Spleen (tissue), 11 donors: ENCODE measurements around the gene FOXE3. TPM values are rescaled to one million over a fixed set of nuclear protein-coding genes. Genes with fewer than 3 reads are reported as not detected.

Experiments used
- DNase-seq: peaks from one replicate; pipeline ENCODE4 v3.0.0-alpha.2; 2020
- H3K27ac ChIP-seq, 8 donors: fragments of 200-600 bp; sonication (generic) in 7 of 8; 1 replicate in 4 of 8; 2 replicates in 4 of 8; pipeline versions ENCODE4 v1.5.0 to v1.8.0; 2016 to 2021; ENCODE audit warnings: inconsistent platforms in 4 of 8, mild to moderate bottlenecking in 4 of 8, moderate library complexity in 1 of 8
- H3K27me3 ChIP-seq, 7 donors: fragments of 200-600 bp; sonication (generic) in 6 of 7; replicated peaks in 1 of 7; 1 replicate in 4 of 7; 2 replicates in 3 of 7; pipeline versions ENCODE4 v1.5.0 to v1.8.0; 2016 to 2021; ENCODE audit warnings: inconsistent platforms in 3 of 7, mild to moderate bottlenecking in 1 of 7
- H3K36me3 ChIP-seq, 6 donors: fragments of 200-600 bp; sonication (generic) in 5 of 6; 1 replicate in 4 of 6; 2 replicates in 2 of 6; pipeline versions ENCODE4 v1.5.0 to v1.8.0; 2016 to 2021; ENCODE audit warnings: inconsistent platforms in 2 of 6
- H3K4me1 ChIP-seq, 6 donors: fragments of 200-600 bp; sonication (generic) in 5 of 6; 1 replicate in 3 of 6; 2 replicates in 3 of 6; pipeline versions ENCODE4 v1.5.0 to v1.8.0; 2016 to 2021; ENCODE audit warnings: inconsistent platforms in 3 of 6
- H3K4me3 ChIP-seq, 8 donors: fragments of 200-600 bp; sonication (generic) in 7 of 8; 1 replicate in 4 of 8; 2 replicates in 4 of 8; pipeline versions ENCODE4 v1.5.0 to v1.8.0; 2016 to 2021; ENCODE audit warnings: inconsistent platforms in 4 of 8, mild to moderate bottlenecking in 4 of 8, moderate library complexity in 2 of 8
- H3K9me3 ChIP-seq, 8 donors: fragments of 200-600 bp; sonication (generic) in 7 of 8; 1 replicate in 4 of 8; 2 replicates in 4 of 8; pipeline versions ENCODE4 v1.5.0 to v1.8.0; 2016 to 2021; ENCODE audit warnings: inconsistent platforms in 4 of 8
- POLR2A ChIP-seq, 3 donors: fragments of 450-650 bp; IDR thresholded peaks; one replicate each; pipeline ENCODE4 v1.5.1; 2017; ENCODE audit warnings: antibody characterized with exemption in 3 of 3, mild to moderate bottlenecking in 1 of 3
- POLR2AphosphoS5 ChIP-seq, 3 donors: sonication (generic); formaldehyde crosslinking; IDR thresholded peaks; one replicate each; pipeline ENCODE4 v1.5.1; 2017; ENCODE audit warnings: antibody characterized with exemption in 3 of 3
- WGBS, 5 donors: extraction: QIAGEN DNeasy Blood & Tissue Kit in 3 of 5; methylation state at CpG; one replicate each; pipeline versions ENCODE4 v1.1.5 to v1.1.7; 2013 to 2018; 5-methylcytosine and 5-hydroxymethylcytosine counted together
- intact Hi-C: fragments of 100-400 bp; cut with DNase I; formaldehyde crosslinking; loops from one replicate; pipeline ENCODE4 v1.15.0; 2023; ENCODE audit warnings: low total_unique reads
- polyA plus RNA-seq, 3 donors: library from polyadenylated mRNA; stranded (reverse); fragments of 200-250 nt; gene quantifications; one replicate each; pipeline ENCODE4 v1.2.1, GENCODE V29; 2013
- total RNA-seq, 7 donors: library from RNA; depleted of rRNA in 3 of 7; stranded (reverse); fragments of >200 nt in 3 of 7; fragmentation: NEBNext Ultra II Directional in 4 of 7; extraction: Animal tissue kit (Norgen Biotek cat#: 25700) in 4 of 7; gene quantifications; one replicate each; pipeline versions ENCODE4 v1.1.0 to v1.2.1, GENCODE V29; 2016 to 2021
- TF ChIP-seq, protein P1 (sequence below), 11 experiments: fragments of 200-600 bp in 7 of 11; fragments of 450-650 bp in 4 of 11; sonication (generic) in 4 of 11; IDR thresholded peaks in 8 of 11; conservative IDR thresholded peaks in 3 of 11; 1 replicate in 7 of 11; 2 replicates in 4 of 11; pipeline versions ENCODE4 v1.4.0 to v1.8.0; 2016 to 2021; ENCODE audit warnings: antibody characterized with exemption in 11 of 11, inconsistent platforms in 4 of 11, mild to moderate bottlenecking in 1 of 11
- donor health status: healthy with polysubstance abuse.
- donor health status: DM: no; HTN: no; CAD: no; lungs with moderate emphysema.
- donor health status: DM: no; HTN: no; CAD: no.
- donor health status: Bipolar disorder and iron deficiency.
- donor health status: healthy.
- donor health status: DM: no; HTN: no; CAD: no.
- donor health status: DM: yes; HTN: yes; CAD: no.

Gene FOXE3
- total and polyA plus RNA-seq, 10 donors, result not detected

DNA sequence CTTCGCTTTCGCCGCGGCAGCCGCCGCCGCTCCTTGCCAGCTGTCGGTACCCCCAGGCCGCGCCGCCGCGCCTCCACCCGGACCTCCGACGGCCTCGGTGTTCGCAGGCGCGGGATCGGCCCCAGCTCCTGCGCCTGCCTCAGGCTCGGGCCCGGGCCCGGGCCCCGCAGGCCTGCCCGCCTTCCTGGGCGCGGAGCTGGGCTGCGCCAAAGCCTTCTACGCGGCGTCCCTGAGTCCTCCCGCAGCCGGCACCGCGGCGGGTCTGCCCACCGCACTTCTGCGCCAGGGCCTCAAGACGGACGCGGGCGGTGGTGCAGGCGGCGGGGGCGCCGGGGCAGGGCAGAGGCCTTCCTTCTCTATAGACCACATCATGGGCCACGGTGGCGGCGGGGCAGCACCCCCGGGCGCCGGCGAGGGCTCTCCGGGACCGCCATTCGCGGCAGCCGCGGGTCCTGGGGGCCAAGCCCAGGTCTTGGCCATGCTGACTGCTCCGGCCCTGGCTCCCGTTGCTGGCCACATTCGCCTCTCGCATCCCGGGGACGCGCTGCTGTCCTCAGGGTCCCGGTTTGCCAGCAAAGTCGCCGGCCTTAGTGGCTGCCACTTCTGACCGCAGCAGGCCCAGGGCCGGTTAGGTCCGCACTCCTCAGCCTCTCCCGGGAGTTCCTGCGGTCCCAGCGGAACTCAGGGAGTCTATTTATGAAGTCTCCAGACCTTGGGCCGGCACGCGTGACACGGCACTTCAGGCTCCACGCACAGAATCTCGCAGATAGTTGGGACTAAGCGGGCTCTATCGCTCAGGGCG, 23.1 kb downstream of the FOXE3 start:
- 5 to 50% (median 14%) methylated on average over 4 to 86 of the region's 86 CpGs for WGBS, 5 donors
- DNase-seq, result peak; percentile 83

DNA sequence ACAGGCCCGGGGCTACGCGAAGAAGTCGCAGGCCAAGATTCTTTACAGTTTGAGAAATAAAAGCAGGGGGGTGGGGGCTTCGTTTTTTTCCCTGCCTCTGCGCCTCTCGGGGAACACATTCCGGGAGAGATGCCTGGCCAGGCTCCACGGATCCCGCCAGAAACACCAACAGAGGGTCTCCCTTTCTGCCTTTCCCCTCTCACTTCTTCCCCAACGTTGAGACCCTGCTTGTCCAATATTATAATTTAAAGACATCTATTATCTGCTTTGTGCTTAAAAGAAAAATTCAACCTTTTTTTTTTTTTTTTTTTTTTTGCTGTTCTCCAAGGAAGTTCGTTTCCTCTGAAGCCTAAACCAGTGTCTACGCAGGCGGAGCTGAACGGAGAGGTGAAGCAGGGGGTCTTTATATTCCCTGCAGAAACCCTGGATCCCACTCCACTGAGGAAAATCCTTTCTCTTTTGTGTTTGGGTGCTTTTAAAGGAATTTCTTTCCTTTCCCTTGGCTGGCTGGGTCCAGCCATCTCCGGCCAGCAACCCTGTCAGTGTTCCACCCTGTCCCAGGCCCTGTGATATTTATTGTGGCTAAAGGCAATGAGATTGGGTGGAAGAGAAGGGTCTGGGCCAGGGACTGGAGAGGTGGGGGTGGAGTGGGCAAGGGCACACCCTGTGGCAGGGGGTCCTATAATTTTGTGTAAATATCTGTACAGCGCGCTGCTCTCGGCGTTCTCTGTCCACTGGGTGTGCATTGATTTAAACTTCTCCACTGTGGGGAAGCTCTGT, 23.9 kb downstream of the FOXE3 start:
- Histone ChIP-seq H3K36me3 (no peaks in the 10 kb centered on the region), H3K9me3 (peaks cover 0 to 11% (median 0%) of the 10 kb centered on the region in 8 donors), H3K4me3 (peak overlapping the region in 1 of 8 donors; percentile 88), H3K27ac (peak overlapping the region in 1 of 8 donors; percentile 31), H3K4me1 (peaks cover 7 to 63% (median 47%) of the 10 kb centered on the region in 6 donors), H3K27me3 (peaks cover 4 to 100% (median 72%) of the 10 kb centered on the region in 7 donors)
- peak; percentile 31 for DNase-seq
- intact Hi-C loops, result loop anchor here (5.0 kb wide), 1 partner anchor 272 kb away; no protein-coding TSS in a partner anchor
- 64 to 77% (median 71%) methylated on average over 17 to 20 of the region's 20 CpGs for WGBS, 5 donors
- no peak for TF ChIP-seq POLR2A (IDR thresholded peaks at IDR 0.05)
- TF ChIP-seq, protein P1, sequence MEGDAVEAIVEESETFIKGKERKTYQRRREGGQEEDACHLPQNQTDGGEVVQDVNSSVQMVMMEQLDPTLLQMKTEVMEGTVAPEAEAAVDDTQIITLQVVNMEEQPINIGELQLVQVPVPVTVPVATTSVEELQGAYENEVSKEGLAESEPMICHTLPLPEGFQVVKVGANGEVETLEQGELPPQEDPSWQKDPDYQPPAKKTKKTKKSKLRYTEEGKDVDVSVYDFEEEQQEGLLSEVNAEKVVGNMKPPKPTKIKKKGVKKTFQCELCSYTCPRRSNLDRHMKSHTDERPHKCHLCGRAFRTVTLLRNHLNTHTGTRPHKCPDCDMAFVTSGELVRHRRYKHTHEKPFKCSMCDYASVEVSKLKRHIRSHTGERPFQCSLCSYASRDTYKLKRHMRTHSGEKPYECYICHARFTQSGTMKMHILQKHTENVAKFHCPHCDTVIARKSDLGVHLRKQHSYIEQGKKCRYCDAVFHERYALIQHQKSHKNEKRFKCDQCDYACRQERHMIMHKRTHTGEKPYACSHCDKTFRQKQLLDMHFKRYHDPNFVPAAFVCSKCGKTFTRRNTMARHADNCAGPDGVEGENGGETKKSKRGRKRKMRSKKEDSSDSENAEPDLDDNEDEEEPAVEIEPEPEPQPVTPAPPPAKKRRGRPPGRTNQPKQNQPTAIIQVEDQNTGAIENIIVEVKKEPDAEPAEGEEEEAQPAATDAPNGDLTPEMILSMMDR (IDR thresholded peaks at IDR 0.05 in 8 of 11, conservative IDR thresholded peaks at IDR 0.05 in 3 of 11), result no peak

More for the DNA sequence above, 23.1 kb downstream of the FOXE3 start:
- Histone ChIP-seq H3K27ac (peak overlapping the region in 2 of 8 donors; percentile 4 to 90), H3K4me1 (peaks cover 7 to 63% (median 44%) of the 10 kb centered on the region in 6 donors), H3K4me3 (peak overlapping the region in 7 of 8 donors; percentile 8 to 88 (median 69)), H3K9me3 (peaks cover 0 to 9% (median 0%) of the 10 kb centered on the region in 8 donors), H3K36me3 (no peaks in the 10 kb centered on the region), H3K27me3 (peaks cover 4 to 100% (median 72%) of the 10 kb centered on the region in 7 donors)
- no peak for TF ChIP-seq POLR2AphosphoS5 (IDR thresholded peaks at IDR 0.05)
- TF ChIP-seq POLR2A (IDR thresholded peaks at IDR 0.05), result no peak
- TF ChIP-seq, protein P1 (IDR thresholded peaks at IDR 0.05 in 8 of 11, conservative IDR thresholded peaks at IDR 0.05 in 3 of 11), result no peak
- intact Hi-C loops, result loop anchor here (5.0 kb wide), 1 partner anchor 273 kb away; no protein-coding TSS in a partner anchor

DNA sequence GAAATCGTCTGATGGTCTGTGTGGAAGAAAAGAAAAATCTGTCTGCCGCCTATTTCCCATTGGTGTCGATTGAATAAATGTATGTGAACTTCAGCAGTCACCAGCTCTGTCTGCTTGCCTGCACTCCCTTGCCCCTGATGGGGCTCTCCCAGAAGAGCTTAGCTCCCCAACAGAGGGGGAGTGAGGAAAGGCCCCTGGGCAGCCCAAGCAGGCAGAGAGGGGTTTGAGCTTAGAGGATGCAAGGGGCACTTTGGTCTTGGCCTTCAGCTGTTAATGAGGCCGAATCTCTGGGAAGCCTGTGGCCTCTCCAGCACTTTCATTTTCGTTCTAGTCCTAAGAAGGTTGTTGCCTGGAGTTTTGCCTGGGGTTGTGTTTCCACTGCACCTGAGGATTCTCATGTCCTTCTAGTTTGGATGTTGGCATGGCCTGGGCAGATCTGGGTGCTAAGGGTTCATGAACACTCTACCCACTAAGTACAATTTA, 24.6 kb downstream of the FOXE3 start:
- H3K36me3 ChIP-seq, result no peaks in the 10 kb centered on the region
- peaks cover 0 to 11% (median 0%) of the 10 kb centered on the region in 8 donors for H3K9me3 ChIP-seq
- DNase-seq, result peak; percentile 23
- H3K27me3 ChIP-seq, result peaks cover 4 to 100% (median 73%) of the 10 kb centered on the region in 7 donors
- H3K4me3 ChIP-seq, result peak overlapping the region in 1 of 8 donors; percentile 11
- TF ChIP-seq POLR2AphosphoS5 (IDR thresholded peaks at IDR 0.05) (no peak), POLR2A (IDR thresholded peaks at IDR 0.05) (no peak)
- TF ChIP-seq, protein P1 (IDR thresholded peaks at IDR 0.05 in 8 of 11, conservative IDR thresholded peaks at IDR 0.05 in 3 of 11), result no peak
- peak overlapping the region in 1 of 8 donors; percentile 31 for H3K27ac ChIP-seq
- peaks cover 7 to 64% (median 48%) of the 10 kb centered on the region in 6 donors for H3K4me1 ChIP-seq
- intact Hi-C loops, result no loop called here
- whole genome bisulfite sequencing, 5 donors, result 43 to 49% (median 44%) methylated on average over 4 to 5 of the region's 5 CpGs
